Osteoblast (primary cell): ENCODE data around the gene CCDC177. TPM values are rescaled to one million over a fixed set of nuclear protein-coding genes. Genes with fewer than 3 reads are reported as not detected.

Source experiments
- DNase-seq: peaks from one replicate; pipeline ENCODE4 v3.0.0; 2011; ENCODE audit warnings: low spot score, mixed read lengths; ENCODE audit not compliant: insufficient read length; ENCODE audit errors: missing footprints
- H2AFZ ChIP-seq: 2 replicates; pipeline ENCODE4 v1.6.0; 2011; ENCODE audit warnings: mild to moderate bottlenecking, low read length
- H3K27ac ChIP-seq: 2 replicates; pipeline ENCODE4 v1.5.1; 2011; ENCODE audit warnings: mild to moderate bottlenecking, low read depth, low read length, moderate library complexity
- H3K27me3 ChIP-seq: 2 replicates; pipeline ENCODE4 v1.6.0; 2012; ENCODE audit warnings: mild to moderate bottlenecking, control low read depth, inconsistent platforms, low read length, moderate library complexity; ENCODE audit not compliant: insufficient read depth
- H3K36me3 ChIP-seq: 2 replicates; pipeline ENCODE4 v1.5.1; 2011; ENCODE audit warnings: mild to moderate bottlenecking, low read length, control low read depth, moderate library complexity; ENCODE audit not compliant: insufficient read depth
- H3K4me1 ChIP-seq: 2 replicates; pipeline ENCODE4 v1.5.1; 2011; ENCODE audit warnings: mild to moderate bottlenecking, low read length, control low read depth, moderate library complexity; ENCODE audit not compliant: insufficient read depth
- H3K4me2 ChIP-seq: 2 replicates; pipeline ENCODE4 v1.6.0; 2011; ENCODE audit warnings: mild to moderate bottlenecking, low read length; ENCODE audit not compliant: insufficient read depth
- H3K4me3 ChIP-seq: fragments of 200-600 bp; sonication (generic); 3 replicates; pipeline ENCODE4 v1.5.1; 2012; ENCODE audit warnings: mild to moderate bottlenecking, low read length, inconsistent platforms; ENCODE audit not compliant: insufficient read depth
- H3K79me2 ChIP-seq: 2 replicates; pipeline ENCODE4 v1.6.0; 2012; ENCODE audit warnings: mild to moderate bottlenecking, low read length, control low read depth, inconsistent platforms; ENCODE audit not compliant: insufficient read depth
- H3K9me3 ChIP-seq: 2 replicates; pipeline ENCODE4 v1.5.1; 2011; ENCODE audit warnings: low read depth, low read length, control low read depth
- H4K20me1 ChIP-seq: 2 replicates; pipeline ENCODE4 v1.6.0; 2012; ENCODE audit warnings: mild to moderate bottlenecking, low read length, control low read depth; ENCODE audit not compliant: insufficient read depth
- CTCF ChIP-seq: IDR thresholded peaks from 2 replicates; pipeline ENCODE4 v1.5.1; 2011; ENCODE audit warnings: mild to moderate bottlenecking, low read depth, low read length, moderate library complexity; ENCODE audit errors: extremely low read depth
- total RNA-seq: library from RNA; depleted of rRNA; stranded (reverse); fragments of >200 nt; gene quantifications from 2 replicates; pipeline ENCODE4 v1.2.3, GENCODE V29; 2012

Gene CCDC177
- total RNA-seq, 1 donor = not detected

- TF ChIP-seq CTCF = no peak
- H3K36me3 ChIP-seq = no peaks in the 10 kb centered on the region
- H3K4me1 ChIP-seq = peaks cover 25% of the 10 kb centered on the region
- no peaks in the 10 kb centered on the region for H3K9me3 ChIP-seq
- peak overlapping the region; percentile 98 for H2AFZ ChIP-seq
- H3K27me3 ChIP-seq = no peaks in the 10 kb centered on the region
- H3K27ac ChIP-seq = peak overlapping the region; percentile 84
- peak overlapping the region; percentile 97 for H3K4me2 ChIP-seq
- peaks cover 30% of the 10 kb centered on the region for H3K79me2 ChIP-seq
- H4K20me1 ChIP-seq = peaks cover 19% of the 10 kb centered on the region
- no peak for DNase-seq
- peak overlapping the region; percentile 76 for H3K4me3 ChIP-seq
Observed at GRCh38 chr14:69610020-69610873, 35.6 kb upstream of the CCDC177 start.

DNA sequence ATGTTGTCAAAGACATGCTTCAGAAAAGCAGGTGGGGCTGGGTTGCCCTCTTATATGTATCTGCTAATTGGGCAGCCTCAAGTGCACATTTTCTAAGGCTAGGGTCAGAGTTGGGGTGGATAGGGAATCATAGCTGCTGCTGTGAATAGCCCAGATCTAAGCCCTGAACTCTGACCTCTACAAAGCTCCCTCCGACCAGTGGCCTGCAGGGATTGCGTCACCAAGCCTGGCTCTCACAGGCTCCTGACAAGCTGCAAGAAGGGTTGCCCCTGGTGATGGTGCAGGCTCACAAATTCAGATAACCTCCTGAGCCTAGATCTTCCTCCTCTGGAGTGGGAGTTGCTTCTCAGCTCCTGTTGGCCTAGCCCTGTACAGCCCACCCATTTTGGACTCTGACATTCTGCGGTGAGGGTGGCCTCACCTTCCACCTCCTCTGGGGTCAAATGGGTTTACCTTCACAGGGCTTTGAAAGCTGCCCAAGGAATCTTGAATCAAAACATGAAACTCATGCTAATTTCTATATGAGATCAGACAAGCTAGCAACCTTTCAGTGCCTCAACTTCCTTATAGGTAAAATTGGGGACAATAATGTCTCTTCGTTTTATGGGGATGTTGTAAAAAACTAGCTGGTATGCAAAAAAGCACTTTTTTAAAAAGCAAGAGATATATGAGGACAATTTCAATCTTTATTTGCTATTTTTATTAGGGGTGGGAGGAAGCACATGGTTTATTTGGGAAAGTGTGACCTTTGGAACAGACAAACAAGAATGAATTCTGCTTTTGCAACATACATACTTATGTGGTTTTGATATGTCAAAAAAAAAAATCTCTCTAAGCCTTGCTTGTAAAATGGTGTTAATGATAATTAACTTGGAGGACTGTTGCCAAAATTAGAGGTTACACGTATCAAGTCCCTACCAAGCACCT, 31.9 kb upstream of the CCDC177 start:
- no peak overlapping the region for H2AFZ ChIP-seq
- TF ChIP-seq CTCF = no peak
- H3K79me2 ChIP-seq = no peaks in the 10 kb centered on the region
- peaks cover 10% of the 10 kb centered on the region for H3K4me1 ChIP-seq
- H3K36me3 ChIP-seq = no peaks in the 10 kb centered on the region
- H3K4me2 ChIP-seq = no peak overlapping the region
- H3K4me3 ChIP-seq = no peak overlapping the region
- DNase-seq = no peak
- no peaks in the 10 kb centered on the region for H3K27me3 ChIP-seq
- no peaks in the 10 kb centered on the region for H4K20me1 ChIP-seq
- H3K27ac ChIP-seq = no peak overlapping the region
- H3K9me3 ChIP-seq = no peaks in the 10 kb centered on the region

DNA sequence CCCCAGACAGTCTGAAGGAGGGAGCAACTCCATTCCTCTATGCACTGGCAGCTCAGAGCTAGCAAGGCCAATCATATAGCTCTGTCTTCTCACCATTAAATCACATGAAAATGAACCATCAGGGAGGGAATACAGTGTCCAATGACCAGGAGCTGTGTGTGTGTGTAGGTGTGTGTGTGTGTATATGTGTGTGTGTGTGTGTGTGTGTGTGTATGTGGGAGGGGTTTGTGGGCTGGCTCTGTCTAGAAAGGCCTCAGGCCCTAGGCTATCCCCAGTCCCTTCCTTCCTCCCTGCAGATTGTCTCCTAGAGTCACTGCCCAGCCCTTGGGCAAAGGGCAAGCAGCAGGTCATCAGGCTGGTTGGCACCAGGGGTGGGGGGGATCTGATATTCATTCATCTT, 31.1 kb upstream of the CCDC177 start:
- no peaks in the 10 kb centered on the region for H4K20me1 ChIP-seq
- H3K79me2 ChIP-seq = no peaks in the 10 kb centered on the region
- no peak for TF ChIP-seq CTCF
- no peaks in the 10 kb centered on the region for H3K27me3 ChIP-seq
- H3K4me1 ChIP-seq = peaks cover 6% of the 10 kb centered on the region
- H3K9me3 ChIP-seq = no peaks in the 10 kb centered on the region
- no peak overlapping the region for H3K4me3 ChIP-seq
- H3K4me2 ChIP-seq = no peak overlapping the region
- no peaks in the 10 kb centered on the region for H3K36me3 ChIP-seq
- no peak overlapping the region for H2AFZ ChIP-seq
- no peak overlapping the region for H3K27ac ChIP-seq
- DNase-seq = no peak
